H1 (cell line): Measurements from ENCODE around the gene PRKN. TPM values are rescaled to one million over a fixed set of nuclear protein-coding genes. Genes with fewer than 3 reads are reported as not detected.

Source experiments
- CHD7 ChIP-seq: fragments of 300-600 bp; sonication (generic); IDR thresholded peaks from 2 replicates; pipeline ENCODE4 v1.7.1; 2012; ENCODE audit warnings: low read length, moderate library complexity, mild to moderate bottlenecking, inconsistent platforms; ENCODE audit not compliant: insufficient replicate concordance
- CTCF ChIP-seq, 3 experiments: IDR thresholded peaks; 1 replicate in 2 of 3; 2 replicates in 1 of 3; pipeline versions ENCODE4 v1.5.1 to v1.6.1; 2011; ENCODE audit warnings: low read length in 3 of 3, mild to moderate bottlenecking in 3 of 3, inconsistent platforms in 2 of 3, low read depth in 1 of 3, moderate library complexity in 1 of 3; ENCODE audit not compliant: insufficient read depth in 1 of 3; ENCODE audit errors: control extremely low read depth in 1 of 3
- HDAC6 ChIP-seq: IDR thresholded peaks from one replicate; pipeline ENCODE4 v1.7.1; 2012; ENCODE audit warnings: low read depth, mild to moderate bottlenecking, inconsistent platforms, low read length, moderate library complexity
- KDM1A ChIP-seq: fragments of 200-600, 300-600 bp; sonication (generic); IDR thresholded peaks from 2 replicates; pipeline ENCODE4 v1.7.1; 2016; ENCODE audit warnings: mild to moderate bottlenecking, low read length, borderline replicate concordance
- NRF1 ChIP-seq: IDR thresholded peaks from 2 replicates; pipeline ENCODE4 v1.6.1; 2011; ENCODE audit warnings: mild to moderate bottlenecking, low read depth, low read length, improper control_type of control experiment
- RBBP5 ChIP-seq: IDR thresholded peaks from 2 replicates; pipeline ENCODE4 v1.7.1; 2012; ENCODE audit warnings: low read depth, mild to moderate bottlenecking, inconsistent platforms, low read length, moderate library complexity, borderline replicate concordance
- RFX5 ChIP-seq: IDR thresholded peaks from 2 replicates; pipeline ENCODE4 v1.6.1; 2011; ENCODE audit warnings: low read depth, low read length, improper control_type of control experiment, borderline replicate concordance
- SP4 ChIP-seq: IDR thresholded peaks from 2 replicates; pipeline ENCODE4 v1.6.1; 2012; ENCODE audit warnings: low read length, inconsistent platforms
- TBP ChIP-seq: IDR thresholded peaks from 2 replicates; pipeline ENCODE4 v1.6.1; 2011; ENCODE audit warnings: low read depth, low read length, improper control_type of control experiment
- TEAD4 ChIP-seq: IDR thresholded peaks from 2 replicates; pipeline ENCODE4 v1.6.1; 2012; ENCODE audit warnings: low read depth, low read length, inconsistent platforms, mixed read lengths
- polyA plus RNA-seq, 7 experiments: library from polyadenylated mRNA; depleted of rRNA in 3 of 7; stranded (reverse) in 5 of 7; unstranded in 2 of 7; fragments of >200 nt in 5 of 7; fragments of 200-250 nt in 2 of 7; gene quantifications; 1 replicate in 5 of 7; 2 replicates in 1 of 7; 4 replicates in 1 of 7; pipeline versions ENCODE4 v1.2.1 to v1.2.3, GENCODE V29; 2011 to 2013; ENCODE audit warnings: missing spikeins in 2 of 7, mixed read lengths in 2 of 7
- total RNA-seq: library from RNA; stranded (reverse); fragmentation: NEBNext Ultra II Directional; extraction: Animal tissue kit (Norgen Biotek cat#: 25700); gene quantifications from 2 replicates; pipeline ENCODE4 v1.2.1, GENCODE V29; 2021

Gene PRKN
- total and polyA plus RNA-seq, 2 of the 8 experiments (the other 6 are each of a cell fraction or from before 2014, with no cell fraction given) = 0.13 to 0.29 TPM

- no peak for TF ChIP-seq CHD7
- no peak for TF ChIP-seq CTCF (IDR thresholded peaks at IDR 0.05; ENCODE audit: control extremely low read depth in 1 of 3, insufficient read depth in 1 of 3, low read depth in 1 of 3, low read length in 3 of 3)
- no peak for TF ChIP-seq RFX5
- no peak for TF ChIP-seq RBBP5
- no peak for TF ChIP-seq KDM1A
- TF ChIP-seq SP4 = no peak
- no peak for TF ChIP-seq NRF1
- no peak for TF ChIP-seq TEAD4
- TF ChIP-seq TBP = no peak
- no peak for TF ChIP-seq HDAC6
Measured at GRCh38 chr6:161649841-161650240, 1077.7 kb downstream of the PRKN start (continued).
